Measurements from ENCODE around the gene BCCIP. TPM values are rescaled to one million over a fixed set of nuclear protein-coding genes. Genes with fewer than 3 reads are reported as not detected.

Gene BCCIP
- total RNA-seq, 1 experiment from 2014 or later: 102 TPM

DNA sequence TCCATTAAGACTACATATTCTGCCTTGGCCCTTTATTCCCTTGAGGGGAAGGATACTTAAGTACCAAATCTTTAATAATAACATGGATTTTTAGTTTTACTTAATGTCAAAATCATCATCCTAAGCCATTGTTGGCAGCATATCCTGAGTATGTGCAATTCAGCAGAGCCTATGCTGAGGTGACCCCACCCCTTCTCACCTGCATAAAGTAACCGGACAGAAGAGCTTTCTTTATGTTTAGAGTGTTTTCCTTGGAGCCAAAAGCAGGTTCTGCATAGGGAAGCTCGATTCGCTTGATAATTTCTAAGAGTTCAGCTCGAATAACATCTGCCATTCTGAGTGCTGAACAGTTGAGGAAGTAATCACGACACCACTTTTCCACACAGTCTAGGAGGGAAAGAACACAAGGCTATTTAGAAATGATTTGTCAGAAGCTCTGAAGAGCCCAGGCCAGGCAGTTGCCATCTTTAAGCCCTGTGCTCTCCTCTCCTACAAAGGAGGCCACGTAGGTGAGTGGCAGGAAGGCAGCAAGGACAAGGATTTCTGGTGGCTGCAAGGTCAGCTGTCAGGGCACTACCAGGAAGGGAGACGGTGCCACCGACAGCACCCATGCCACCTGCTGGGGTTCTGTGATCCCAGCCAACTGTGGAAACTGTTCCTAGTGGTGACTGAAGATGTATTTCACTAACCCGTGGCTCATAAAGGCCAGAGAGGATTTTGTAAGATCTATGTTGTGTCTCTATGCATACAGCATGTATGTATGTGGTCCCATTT, 15.6 kb downstream of the BCCIP start (continued):
- TF ChIP-seq, protein P1, sequence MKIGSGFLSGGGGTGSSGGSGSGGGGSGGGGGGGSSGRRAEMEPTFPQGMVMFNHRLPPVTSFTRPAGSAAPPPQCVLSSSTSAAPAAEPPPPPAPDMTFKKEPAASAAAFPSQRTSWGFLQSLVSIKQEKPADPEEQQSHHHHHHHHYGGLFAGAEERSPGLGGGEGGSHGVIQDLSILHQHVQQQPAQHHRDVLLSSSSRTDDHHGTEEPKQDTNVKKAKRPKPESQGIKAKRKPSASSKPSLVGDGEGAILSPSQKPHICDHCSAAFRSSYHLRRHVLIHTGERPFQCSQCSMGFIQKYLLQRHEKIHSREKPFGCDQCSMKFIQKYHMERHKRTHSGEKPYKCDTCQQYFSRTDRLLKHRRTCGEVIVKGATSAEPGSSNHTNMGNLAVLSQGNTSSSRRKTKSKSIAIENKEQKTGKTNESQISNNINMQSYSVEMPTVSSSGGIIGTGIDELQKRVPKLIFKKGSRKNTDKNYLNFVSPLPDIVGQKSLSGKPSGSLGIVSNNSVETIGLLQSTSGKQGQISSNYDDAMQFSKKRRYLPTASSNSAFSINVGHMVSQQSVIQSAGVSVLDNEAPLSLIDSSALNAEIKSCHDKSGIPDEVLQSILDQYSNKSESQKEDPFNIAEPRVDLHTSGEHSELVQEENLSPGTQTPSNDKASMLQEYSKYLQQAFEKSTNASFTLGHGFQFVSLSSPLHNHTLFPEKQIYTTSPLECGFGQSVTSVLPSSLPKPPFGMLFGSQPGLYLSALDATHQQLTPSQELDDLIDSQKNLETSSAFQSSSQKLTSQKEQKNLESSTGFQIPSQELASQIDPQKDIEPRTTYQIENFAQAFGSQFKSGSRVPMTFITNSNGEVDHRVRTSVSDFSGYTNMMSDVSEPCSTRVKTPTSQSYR (CRISPR knock-in tag; IDR thresholded peaks at IDR 0.05): no peak
- TF ChIP-seq GABPB1 (CRISPR knock-in tag; IDR thresholded peaks at IDR 0.05) (no peak), NR2C2 (CRISPR knock-in tag; IDR thresholded peaks at IDR 0.05) (no peak)

DNA sequence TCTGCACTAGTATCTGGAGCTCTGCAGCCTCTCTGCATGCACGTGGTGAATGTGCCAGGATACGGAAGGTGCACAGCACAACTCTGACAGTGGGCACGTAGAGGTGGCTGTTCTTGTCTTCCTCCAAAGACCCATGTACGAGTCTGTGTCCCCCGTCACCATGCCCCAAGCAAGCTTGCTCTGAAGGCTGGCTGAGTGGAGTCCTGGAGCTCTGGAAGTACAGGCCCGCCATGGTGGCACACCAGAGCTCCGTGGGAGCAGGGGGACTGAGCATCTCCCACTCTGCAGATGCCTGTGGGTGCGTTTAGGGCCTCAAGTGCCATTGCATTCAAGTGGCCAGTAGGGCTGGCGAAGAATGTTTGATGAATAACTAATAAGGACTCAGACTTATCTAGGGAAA, 17.1 kb downstream of the BCCIP start:
- ATAC-seq: no peak
- TF ChIP-seq, protein P2, sequence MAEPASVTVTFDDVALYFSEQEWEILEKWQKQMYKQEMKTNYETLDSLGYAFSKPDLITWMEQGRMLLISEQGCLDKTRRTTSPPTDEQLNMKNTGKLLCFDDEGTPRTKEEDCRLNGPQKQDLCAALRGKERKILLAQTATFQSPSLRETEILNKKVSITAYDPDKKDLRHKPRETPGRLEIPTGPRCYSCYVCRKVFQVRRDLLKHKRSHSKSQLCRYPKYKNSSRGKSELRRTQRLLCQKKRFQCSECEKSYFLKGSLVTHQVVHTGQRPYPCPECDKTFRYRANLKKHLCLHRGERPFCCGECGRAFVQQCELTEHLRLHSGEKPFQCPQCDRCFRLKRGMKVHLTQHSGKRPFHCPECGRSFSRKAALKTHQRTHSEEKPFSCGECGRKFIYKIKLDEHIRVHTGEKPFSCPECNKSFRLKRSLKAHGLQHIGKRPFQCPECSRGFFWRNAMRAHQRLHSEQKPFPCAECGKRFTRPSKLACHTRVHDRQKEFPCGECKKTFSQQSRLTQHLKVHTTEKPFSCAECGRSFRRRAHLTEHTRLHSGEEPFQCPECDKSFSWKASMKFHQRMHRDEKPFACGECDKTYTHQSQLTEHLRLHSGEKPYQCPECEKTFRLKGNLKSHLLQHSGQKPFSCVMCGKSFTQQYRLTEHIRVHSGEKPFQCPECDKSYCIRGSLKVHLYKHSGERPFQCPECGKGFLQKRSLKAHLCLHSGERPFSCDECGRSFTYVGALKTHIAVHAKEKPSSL (CRISPR knock-in tag; conservative IDR thresholded peaks at IDR 0.05): no peak
- TF ChIP-seq TEAD1 (CRISPR knock-in tag; IDR thresholded peaks at IDR 0.05) (no peak), SP1 (CRISPR knock-in tag; conservative IDR thresholded peaks at IDR 0.05) (no peak), EMX1 (CRISPR knock-in tag; IDR thresholded peaks at IDR 0.05) (no peak), HMGA2 (CRISPR knock-in tag; IDR thresholded peaks at IDR 0.05) (no peak), ZNF121 (CRISPR knock-in tag; IDR thresholded peaks at IDR 0.05) (no peak), JUN (CRISPR knock-in tag; IDR thresholded peaks at IDR 0.05) (no peak)
- TF ChIP-seq, protein P3, sequence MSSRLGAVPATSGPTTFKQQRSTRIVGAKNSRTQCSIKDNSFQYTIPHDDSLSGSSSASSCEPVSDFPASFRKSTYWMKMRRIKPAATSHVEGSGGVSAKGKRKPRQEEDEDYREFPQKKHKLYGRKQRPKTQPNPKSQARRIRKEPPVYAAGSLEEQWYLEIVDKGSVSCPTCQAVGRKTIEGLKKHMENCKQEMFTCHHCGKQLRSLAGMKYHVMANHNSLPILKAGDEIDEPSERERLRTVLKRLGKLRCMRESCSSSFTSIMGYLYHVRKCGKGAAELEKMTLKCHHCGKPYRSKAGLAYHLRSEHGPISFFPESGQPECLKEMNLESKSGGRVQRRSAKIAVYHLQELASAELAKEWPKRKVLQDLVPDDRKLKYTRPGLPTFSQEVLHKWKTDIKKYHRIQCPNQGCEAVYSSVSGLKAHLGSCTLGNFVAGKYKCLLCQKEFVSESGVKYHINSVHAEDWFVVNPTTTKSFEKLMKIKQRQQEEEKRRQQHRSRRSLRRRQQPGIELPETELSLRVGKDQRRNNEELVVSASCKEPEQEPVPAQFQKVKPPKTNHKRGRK (CRISPR knock-in tag; IDR thresholded peaks at IDR 0.05; ENCODE audit: borderline replicate concordance): no peak
- TF ChIP-seq, protein P4, sequence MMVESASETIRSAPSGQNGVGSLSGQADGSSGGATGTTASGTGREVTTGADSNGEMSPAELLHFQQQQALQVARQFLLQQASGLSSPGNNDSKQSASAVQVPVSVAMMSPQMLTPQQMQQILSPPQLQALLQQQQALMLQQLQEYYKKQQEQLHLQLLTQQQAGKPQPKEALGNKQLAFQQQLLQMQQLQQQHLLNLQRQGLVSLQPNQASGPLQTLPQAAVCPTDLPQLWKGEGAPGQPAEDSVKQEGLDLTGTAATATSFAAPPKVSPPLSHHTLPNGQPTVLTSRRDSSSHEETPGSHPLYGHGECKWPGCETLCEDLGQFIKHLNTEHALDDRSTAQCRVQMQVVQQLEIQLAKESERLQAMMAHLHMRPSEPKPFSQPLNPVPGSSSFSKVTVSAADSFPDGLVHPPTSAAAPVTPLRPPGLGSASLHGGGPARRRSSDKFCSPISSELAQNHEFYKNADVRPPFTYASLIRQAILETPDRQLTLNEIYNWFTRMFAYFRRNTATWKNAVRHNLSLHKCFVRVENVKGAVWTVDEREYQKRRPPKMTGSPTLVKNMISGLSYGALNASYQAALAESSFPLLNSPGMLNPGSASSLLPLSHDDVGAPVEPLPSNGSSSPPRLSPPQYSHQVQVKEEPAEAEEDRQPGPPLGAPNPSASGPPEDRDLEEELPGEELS (CRISPR knock-in tag; IDR thresholded peaks at IDR 0.05): no peak
- TF ChIP-seq, protein P1 (CRISPR knock-in tag; IDR thresholded peaks at IDR 0.05): no peak
- peaks cover 59% of the 10 kb centered on the region for H3K36me3 Mint-ChIP-seq
- no peak for DNase-seq (ENCODE audit: low spot score)
- no peak overlapping the region for H3K27ac Mint-ChIP-seq
- no peaks in the 10 kb centered on the region for H3K4me1 Mint-ChIP-seq
- H3K27me3 Mint-ChIP-seq (ENCODE audit: low read depth): no peaks in the 10 kb centered on the region
- H3K9me3 Mint-ChIP-seq: no peaks in the 10 kb centered on the region
- ChIA-PET CTCF (no interaction called here), POLR2A (no interaction called here)
- no peak overlapping the region for H3K4me3 Mint-ChIP-seq

Data from WTC11 (cell line).